ENCODE data around the gene PRR19.

DNA sequence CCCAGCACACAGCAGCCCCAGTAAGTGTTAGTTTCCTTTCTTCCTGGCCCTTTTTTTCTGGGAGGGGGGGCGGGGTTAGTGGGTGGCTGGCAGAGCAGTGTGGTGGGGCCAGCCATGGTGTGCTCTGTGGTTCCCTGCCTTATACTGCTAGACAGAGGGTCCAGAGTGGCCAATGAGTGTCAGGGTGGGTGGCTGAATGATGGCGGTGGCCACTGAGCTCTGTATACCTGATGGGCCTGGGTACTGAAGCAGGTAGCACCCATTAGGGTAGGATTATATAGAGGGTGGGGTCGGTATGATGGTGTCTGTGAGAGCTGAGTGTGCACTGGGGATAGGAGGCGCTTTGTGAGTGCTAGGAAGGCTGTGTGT is 19.1 kb upstream of the PRR19 start:
- TF ChIP-seq, protein P1, sequence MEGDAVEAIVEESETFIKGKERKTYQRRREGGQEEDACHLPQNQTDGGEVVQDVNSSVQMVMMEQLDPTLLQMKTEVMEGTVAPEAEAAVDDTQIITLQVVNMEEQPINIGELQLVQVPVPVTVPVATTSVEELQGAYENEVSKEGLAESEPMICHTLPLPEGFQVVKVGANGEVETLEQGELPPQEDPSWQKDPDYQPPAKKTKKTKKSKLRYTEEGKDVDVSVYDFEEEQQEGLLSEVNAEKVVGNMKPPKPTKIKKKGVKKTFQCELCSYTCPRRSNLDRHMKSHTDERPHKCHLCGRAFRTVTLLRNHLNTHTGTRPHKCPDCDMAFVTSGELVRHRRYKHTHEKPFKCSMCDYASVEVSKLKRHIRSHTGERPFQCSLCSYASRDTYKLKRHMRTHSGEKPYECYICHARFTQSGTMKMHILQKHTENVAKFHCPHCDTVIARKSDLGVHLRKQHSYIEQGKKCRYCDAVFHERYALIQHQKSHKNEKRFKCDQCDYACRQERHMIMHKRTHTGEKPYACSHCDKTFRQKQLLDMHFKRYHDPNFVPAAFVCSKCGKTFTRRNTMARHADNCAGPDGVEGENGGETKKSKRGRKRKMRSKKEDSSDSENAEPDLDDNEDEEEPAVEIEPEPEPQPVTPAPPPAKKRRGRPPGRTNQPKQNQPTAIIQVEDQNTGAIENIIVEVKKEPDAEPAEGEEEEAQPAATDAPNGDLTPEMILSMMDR (conservative IDR thresholded peaks at IDR 0.05) = no peak
- no peak for TF ChIP-seq ZFX (IDR thresholded peaks at IDR 0.05)

Data from C4-2B (cell line).